Measurements from ENCODE around the gene ACBD3.

ACBD3 gene

DNA sequence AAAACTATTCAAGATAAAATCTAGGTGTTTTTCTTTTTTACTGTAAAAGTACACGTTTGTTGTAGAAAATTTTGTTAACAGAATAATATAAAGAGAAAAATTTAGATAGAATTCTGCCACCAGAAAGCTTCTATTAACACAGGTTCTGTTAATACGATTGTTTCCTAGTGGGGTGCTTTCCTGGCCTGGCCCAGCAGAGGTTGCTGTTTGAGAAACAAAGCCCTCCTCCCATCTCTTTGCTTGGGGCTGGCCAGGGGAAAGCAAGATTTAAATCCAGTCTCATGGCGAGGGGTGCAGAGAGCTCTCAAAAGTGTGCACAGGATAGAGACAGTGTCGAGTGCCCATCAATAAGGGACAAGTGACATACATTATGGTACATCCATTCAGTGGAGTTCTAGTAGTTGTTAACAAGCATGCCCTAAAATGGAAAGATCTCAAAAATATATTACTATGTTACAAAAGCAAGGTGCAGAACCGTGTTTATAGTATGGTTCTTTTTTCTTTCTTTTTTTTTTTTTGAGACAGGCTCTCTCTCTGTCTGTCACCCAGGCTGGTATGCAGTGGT is 14.6 kb upstream of the ACBD3 start:
- no peak for DNase-seq

DNA sequence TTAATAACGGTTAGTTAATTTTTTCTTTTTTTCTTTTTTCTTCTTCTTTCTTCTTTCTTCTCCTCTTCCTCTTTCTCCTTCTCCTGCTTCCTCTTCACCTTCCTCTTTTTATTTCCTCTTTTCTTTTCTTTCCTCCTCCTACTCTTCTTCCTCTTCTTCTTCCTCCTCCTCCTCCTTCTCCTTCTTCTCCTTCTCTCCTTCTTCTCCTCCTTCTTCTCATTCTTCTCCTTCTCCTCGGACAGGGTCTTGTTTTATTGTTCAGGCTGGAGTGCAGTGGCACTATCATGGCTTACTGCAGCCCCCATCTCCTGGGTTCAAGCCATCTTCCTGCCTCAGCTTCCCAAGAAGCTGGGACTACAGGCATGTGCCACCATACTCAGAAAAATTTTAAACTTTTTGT is 13.4 kb upstream of the ACBD3 start:
- no peak for DNase-seq

DNA sequence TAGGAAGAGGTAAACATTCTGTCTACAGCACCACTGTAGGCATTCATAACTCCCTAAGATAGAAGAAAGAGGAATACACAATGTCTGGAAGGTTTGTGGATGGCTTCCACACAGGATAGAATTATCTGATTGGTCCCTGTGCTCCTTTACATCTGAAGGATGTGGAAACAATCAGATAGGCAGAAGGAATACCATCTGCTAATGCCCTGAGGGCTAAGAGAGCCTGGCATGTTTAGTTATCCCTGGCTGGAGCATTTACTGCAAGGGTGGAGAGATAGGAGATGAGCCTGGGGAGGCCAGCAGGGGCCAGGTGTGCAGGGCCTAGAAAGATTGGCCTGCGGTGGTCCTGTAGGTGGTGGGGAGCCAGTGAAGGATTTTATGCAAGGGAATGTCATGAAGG is 8.6 kb upstream of the ACBD3 start:
- DNase-seq: no peak

DNA sequence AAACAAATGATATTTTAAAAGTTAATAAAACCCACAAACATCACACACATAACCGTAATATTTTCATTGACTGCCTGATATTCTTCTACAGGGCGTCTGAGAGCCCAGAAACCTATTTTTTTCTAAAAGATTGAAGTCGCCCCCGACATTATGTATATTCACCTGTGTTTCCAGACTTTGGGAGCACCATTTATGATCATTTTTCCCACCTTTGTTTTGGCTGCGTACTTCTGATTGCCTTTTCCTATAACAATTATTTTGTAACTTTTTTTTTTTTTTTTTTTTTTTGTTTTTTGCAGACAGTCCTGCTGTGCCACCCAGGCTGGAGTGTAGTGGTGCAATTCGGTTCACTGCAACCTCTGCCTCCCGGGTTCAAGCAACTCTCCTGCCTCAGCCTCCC is 839 bp upstream of the ACBD3 start:
- no peak for DNase-seq

DNA sequence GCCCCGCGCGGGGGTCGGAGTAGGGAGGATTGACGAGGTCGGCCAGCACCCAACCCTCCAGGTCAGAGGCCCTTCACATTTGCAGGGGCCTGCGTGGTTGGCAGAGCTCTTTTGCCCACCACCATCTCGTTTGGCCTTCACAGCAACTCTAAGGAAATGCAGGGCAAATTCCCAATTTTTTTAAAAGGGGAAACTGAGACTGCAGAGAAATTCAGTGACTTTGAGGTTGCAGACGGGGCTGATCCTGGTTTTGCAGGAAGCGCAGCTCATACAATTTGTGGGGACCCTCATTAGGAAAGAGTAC is 430 bp upstream of the ACBD3 start:
- DNase-seq: no peak

DNA sequence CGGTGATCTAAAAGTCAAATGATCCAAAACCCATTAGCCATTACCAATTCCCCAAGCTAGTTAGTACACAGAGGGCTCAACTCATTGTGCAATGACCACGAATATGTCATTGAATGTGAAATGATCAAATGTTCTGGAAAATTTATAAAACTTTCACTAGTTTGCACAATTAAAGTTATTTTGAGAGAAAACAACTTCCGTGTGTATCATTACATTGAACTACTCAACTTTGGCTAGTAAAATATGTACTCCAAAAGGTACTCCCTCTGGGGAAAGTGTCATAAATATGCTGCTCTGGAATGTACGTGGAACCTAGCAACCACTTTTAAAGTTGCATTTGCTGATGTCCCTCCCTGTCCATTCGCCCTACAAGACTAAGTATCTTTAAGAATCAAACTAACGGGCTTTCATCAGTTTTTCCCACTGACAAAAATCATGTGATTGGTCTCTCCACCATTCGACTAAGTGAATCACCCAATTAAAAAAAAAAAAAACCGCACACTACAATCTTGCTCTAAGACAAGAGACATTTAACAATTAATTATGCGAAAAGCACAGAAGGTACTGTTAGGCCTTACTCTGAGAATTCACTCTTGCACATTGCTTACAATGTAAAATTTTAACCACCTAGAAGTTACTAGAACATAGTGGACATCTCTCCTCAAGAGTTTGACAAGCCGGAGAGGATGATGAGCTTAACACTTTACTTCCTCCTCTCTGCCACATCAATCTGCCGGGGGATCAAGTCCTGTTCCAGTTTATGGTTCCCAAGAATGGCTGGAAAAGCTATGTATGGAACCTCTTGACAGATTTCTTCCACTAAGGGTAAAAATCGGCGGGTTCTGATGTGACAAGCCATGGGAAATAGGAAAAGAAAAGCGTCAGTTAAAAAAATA is 1.2 kb downstream of the ACBD3 start:
- DNase-seq: no peak

DNA sequence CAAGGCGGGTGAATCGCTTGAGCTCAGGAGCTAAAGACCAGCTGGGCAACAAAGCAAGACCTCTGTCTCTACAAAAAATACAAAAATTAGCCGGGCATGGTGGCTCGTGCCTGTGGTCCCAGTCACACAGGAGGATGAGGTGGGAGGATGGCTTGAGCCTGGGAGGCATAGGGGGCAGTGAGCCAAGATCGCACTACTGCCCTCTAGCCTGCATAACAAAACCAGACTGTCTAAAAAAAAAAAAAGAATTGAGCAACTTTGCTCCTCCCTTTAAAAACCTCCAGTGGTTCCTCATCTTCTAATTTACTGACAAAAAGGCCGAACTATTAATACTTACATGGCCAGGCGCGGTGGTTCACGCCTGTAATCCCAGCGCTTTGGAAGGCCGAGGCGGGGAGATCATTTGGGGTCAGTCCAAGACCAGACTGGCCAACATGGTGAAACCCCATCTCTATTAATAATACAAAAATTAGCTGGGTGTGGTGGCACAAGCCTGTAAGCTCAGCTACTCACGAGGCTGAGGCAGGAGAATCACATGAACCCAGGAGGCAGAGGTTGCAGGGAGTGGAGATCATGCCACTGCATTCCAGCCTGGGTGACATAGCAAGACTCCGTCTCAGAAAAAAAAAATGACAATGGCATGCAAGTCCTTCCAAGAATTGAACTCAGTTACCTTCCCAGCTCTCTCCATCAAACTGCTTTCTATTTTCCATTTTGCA is 4.4 kb downstream of the ACBD3 start:
- DNase-seq: no peak

DNA sequence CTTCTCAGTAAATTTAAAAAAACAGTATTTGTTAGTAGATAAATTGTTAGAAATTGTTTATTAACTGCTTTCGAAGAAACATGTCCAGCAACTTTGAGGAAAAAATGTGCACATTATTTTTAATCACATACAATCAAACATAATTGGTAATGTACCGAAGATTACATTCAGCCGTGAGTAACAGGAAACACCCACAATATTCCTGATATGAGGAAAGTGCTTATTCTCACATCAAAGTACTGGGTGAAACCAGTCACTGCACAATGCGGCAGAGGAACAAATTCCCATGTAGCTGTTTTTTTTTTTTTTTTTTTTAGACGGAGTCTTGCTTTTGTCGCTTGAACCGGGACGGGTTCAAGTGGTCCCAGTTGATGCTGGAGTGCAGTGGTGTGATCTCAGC is 9.7 kb downstream of the ACBD3 start:
- DNase-seq: no peak

DNA sequence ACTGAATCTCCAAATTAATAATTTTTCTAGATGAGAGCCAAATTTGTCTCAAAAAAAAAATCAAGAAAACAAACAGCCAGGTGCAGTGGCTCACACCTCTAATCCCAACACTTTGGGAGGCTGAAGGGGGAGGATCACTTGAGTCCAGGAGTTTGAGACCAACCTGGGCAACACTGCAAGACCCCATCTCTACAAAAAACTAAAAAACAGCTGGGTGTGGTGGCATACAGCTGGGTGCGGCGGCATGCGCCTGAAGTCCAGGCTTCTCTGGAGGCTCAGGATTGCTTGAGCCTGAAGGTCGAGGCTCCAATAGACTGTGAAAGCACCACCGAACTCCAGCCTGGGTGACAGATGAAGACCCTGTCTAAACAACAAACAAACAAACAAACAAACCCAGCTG is 14.0 kb downstream of the ACBD3 start:
- DNase-seq: no peak

DNA sequence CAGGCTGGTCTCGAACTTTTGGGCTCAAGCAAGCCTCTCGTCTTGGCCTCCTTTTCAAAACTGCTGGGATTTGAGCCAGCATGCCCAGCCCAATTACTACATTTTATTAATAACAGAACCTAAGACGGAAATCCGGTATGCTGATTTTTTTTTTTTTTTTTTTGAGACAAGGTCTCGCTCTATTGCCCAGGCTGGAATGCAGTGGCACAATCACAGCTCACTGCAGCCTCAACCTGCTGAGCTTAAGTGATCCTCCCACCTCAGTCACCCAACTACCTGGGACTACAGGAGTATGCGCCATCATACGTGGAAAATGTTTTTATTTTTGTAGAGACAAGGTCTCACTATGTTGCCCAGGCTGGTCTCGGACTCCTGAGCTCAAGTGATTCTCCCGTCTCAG is 20.2 kb downstream of the ACBD3 start:
- no peak for DNase-seq

DNA sequence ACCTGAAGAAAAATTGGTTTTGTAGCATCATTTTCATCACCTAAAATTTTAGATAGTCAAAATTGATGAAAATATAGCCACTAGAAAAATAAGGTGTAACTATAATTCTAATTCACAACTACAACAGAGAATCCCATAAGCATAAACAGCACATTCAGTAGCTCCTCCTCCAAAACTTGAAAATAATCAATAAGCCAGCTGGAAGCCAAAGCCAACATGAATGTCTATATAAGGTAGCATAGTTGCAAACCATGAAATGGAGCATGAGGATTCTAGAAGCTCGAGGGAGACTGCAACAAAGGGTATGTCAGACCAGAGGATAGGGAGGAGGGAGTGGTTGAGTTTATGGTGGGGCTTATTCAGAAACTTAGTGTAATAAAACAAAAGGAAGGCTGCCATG is 22.4 kb downstream of the ACBD3 start:
- no peak for DNase-seq

DNA sequence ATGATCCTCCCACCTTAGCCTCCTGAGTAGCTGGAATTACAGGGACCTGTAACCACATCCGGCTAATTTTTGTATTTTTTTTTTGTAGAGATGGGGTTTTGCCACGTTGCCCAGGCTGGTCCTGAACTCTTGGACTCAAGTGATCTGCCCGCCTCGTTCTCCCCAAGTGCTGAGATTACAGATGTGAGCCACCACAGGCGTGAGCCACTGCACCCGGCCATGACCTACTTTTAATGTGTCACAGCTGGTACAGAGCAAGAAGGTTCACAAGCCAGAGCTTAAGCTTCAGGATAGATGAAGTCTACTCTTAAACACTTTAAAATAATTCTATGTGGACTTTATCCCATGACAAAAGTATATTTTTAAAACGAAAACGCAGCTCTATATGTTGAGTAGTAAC is 23.6 kb downstream of the ACBD3 start:
- DNase-seq: no peak

DNA sequence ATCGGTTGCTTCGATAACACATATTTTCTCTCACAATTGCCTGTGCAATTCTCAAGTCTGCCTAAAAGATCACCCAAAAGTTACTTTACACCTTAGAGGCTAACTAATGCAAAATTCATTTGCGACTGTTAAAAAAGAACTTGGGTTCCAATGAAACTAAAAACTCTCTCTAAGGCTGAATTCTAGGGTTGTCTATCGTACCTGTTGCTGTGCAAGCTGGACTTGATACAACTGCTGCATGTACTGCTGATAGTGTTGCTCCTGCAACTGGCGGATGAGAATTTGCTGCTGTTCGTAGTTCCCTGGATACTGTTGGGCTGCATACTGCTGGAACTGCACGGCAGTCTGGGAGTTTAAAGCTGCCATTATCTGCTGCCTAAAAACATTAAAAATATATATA is 27.6 kb downstream of the ACBD3 start:
- no peak for DNase-seq

DNA sequence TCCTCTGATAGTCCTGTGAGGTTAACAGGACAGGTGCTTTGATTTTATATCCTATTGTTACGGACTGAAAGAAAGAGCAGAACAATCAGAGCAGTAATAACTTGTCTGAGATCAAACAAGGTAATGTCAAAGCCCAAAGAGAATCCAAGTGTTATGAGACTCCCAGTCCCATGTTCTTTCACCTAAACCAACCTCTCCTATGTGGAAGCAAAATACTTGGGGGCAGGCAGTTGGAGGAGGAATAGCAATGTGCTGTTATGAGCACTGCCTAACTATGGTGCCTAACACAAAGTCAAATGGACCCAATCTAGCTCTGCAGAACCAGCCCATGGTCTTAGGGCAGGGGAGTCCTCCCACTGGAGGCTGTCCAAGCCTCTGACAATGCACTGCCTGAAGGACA is 28.1 kb downstream of the ACBD3 start:
- no peak for DNase-seq

DNA sequence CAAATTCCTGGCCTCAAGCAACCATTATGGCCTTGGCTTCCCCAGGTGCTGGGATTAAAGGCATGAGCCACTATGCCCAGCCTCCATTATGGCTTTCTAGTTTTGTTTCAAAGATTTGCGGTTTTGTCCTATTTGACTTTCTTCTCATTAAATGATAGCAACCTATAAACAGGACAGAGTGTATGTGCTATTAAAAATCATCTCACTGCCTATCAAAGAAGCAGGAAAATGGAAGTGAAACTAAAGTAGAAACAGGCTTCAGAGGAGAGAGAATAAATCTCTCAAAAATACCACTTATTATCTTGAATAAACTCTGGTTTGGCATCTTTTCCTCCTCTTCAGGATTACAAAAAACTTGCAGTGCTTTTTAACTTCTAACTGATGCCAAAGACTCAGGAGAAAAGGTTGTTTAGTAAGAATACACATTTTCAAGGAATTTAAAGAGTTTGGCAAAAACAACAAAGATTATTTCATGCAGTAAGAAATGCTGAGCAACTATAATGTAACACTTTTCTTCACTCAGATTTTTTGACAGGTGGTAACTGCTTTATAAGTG is 28.7 kb downstream of the ACBD3 start:
- no peak for DNase-seq

DNA sequence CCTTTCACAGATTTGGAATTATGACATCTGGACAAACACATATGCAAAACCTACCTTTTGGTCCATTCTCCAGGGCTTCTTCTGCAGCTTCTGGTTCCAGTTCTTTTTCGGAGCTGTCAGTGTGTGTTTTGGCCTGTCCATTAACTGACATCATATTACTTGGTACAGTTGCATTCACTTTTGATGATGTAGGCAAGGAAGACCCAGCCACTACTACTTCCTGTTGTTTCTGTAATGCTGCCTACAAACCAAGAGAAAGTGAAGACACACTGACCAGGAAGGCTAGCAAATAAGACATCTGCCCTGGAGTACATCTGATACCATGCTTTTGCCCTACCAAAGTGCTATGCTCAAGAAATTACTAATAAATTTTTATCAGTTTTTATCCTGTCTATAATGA is 31.9 kb downstream of the ACBD3 start:
- DNase-seq: no peak

DNA sequence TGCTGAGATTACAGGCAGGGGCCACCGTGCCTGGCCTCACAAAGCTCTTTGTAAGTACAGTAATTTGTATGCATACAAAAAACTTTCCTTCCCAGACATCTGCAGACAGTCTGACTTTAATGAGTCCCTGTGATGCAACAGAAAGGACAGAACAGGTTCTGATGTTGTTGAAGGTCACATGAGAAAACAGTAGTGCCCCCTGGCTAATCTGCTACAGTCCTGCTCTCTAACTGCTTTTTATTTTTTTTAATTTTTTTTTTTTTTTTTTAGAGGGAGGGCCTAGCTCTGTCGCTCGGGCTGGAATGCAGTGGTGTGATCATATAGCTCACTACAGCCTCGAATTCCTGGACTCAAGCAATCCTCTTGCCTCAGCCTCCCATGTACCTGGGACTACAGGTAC is 36.7 kb downstream of the ACBD3 start:
- DNase-seq: no peak

DNA sequence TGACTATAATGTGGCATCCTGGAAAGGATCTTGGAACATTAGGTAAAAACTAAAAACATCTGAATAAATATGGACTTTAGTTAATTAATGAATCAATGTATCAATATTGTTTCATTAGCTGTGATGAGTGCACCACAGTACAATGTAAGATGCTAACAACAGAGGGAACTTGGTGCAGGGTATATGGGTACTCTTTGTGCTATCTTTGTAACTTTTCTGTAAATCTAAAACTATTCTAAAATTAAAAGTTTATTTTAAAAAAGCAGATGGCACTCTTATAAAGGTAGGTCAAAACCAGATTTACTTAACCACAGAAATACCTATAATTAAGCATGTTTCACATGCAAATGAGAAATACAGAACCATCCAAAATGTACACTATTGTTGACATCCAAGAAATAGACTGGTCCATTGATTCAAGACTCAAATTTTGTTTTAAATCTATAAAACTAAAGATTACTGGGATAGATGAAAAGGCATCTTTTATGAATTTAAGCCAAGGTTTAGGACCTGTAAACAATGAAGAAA is 38.4 kb downstream of the ACBD3 start:
- no peak for DNase-seq

DNA sequence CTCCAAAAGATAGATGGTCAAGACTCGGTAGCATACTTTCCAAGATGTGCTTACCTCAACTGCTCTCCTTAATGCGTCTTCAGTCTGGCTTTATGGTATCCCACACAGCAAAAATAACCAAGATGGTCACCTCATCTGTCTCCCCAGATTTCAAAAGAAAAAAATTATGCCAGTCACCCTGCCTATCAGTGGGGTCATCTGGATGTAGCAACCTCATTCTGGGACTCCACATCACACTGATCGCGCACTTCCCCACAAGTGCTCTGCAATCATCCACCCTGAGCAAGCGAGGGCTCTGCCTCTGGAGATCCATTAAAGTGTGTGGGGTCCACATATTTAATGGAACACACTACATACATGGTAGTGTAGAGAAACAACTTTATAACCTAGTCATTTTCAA is 42.5 kb downstream of the ACBD3 start:
- no peak for DNase-seq

DNA sequence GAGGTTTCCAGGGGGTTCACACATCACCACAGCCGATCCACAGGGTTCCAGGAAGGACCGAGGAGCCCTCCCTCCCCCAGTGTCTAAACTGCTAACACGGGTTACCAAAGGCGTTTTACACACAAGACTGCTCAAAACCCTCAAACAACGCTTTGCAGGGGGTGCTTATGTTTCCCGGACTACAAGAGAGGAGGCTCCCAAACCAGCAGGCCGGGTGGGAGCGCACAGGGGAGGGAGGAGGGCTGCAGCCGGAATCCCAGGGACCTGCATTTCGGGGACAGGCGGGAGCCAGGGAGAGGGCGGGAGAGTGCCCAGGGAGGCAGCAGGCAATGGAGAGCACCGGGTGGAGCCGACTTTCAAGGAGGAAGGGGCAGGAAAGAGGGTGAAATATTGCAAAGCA is 50.8 kb downstream of the ACBD3 start:
- no peak for DNase-seq

DNA sequence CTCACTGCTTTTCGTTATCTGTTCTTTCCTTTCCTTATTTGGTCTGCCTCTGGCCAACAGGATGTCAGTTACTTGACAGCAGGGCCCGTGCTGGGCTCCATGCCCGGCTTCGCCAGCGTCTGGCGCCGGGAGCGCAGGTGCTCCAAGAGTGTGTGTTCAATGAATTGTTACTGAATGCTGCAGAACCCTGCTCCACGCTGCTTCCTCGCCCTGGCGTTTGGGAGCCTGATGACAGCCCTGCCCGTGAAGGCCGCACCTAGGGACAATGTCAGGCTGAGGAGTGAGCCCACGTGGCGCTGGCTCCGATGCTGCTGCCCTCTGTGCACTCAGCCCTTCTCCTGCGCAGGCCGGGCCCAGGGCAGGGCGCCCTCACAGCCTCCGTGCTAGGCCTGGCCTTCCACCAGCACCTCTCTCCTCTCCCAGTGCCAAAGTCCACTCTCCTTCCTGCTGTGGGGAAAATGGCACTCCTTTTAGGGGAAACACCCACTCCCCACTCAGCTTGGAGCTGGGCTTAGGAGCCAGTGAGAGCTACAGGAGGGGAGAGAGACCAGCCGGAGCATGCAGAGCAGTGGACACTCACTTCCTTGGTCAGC is 51.4 kb downstream of the ACBD3 start:
- DNase-seq: no peak

DNA sequence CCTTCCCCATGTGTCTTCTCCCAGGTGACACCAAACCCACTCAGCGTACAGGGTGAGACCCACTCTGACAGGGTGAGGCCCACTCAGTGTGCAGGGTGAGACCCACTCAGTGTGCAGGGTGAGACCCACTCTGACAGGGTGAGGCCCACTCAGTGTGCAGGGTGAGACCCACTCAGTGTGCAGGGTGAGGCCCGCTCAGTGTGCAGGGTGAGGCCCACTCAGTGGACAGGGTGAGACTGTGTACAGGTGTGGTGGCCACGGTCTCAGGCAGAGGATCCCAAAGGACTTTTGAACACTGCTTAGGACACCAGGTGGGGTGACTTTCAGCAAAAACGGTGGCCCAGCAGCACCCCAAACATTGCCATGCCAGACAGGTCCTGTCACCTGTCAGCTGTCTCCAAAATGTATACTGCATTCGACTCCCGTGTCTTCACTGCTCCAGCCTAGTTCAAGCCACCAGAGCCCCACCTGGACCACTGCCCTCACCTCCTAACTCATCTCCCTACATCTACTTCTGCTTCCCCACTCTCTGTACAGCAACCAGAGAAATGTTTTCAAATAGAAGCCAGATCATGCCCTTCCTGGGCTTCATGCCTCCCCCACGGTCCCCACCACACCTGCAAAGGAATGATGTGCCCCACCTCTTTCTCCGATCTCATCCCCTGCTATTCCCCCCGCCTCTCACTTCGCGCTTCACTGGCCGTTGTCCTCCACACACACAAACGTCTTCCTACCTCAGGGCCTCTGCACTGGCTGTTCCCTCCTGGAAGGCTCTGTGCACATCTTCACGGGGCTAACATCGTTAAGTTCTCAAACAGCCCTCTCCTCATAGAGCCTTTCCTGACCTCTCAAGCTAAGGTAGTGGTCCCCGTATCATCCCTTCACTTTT is 52.1 kb downstream of the ACBD3 start:
- no peak for DNase-seq

Measured in central memory CD4-positive, alpha-beta T cell (primary cell).